IMR-90 (cell line): ENCODE measurements around the gene RBBP7.

Source experiments
- CTCF ChIP-seq: conservative IDR thresholded peaks from 2 replicates; pipeline ENCODE4 v1.5.1; 2012; ENCODE audit warnings: mild to moderate bottlenecking, low read depth, low read length, improper control_type of control experiment
- MXI1 ChIP-seq: IDR thresholded peaks from 2 replicates; pipeline ENCODE4 v1.6.1; 2012; ENCODE audit warnings: low read depth, mild to moderate bottlenecking, low read length, moderate library complexity, borderline replicate concordance

GRCh38 chrX:16873106-16873505, 2.9 kb upstream of the RBBP7 start:
- TF ChIP-seq MXI1 = no peak
- no peak for TF ChIP-seq CTCF
